NCI-H460 (cell line): ENCODE results near the gene PRXL2A. TPM values are rescaled to one million over a fixed set of nuclear protein-coding genes. Genes with fewer than 3 reads are reported as not detected.

ENCODE experiments used
- DNase-seq: peaks from one replicate; pipeline ENCODE4 v3.0.0-alpha.2; 2016; ENCODE audit warnings: low read depth; ENCODE audit errors: extremely low read depth
- total RNA-seq: library from RNA; depleted of rRNA; stranded (reverse); fragments of >200 nt; shearing (Covaris generic); gene quantifications from 2 replicates; pipeline ENCODE4 v1.2.3, GENCODE V29; 2014

The PRXL2A gene
- total RNA-seq, 1 experiment from 2014 or later: 26.9 TPM

- DNase-seq: no peak
Observed at GRCh38 chr10:80443531-80443974, 35.2 kb downstream of the PRXL2A start.

GRCh38 chr10:80444124-80444523, 35.8 kb downstream of the PRXL2A start:
- DNase-seq: no peak

- DNase-seq: peak; percentile 72
Observed at GRCh38 chr10:80444646-80445319, 36.4 kb downstream of the PRXL2A start.

GRCh38 chr10:80447436-80448190, 39.3 kb downstream of the PRXL2A start:
- DNase-seq: no peak

GRCh38 chr10:80448209-80448942, 40.0 kb downstream of the PRXL2A start:
- DNase-seq: no peak

- DNase-seq: no peak
Observed at GRCh38 chr10:80449520-80449919, 41.2 kb downstream of the PRXL2A start.

GRCh38 chr10:80451132-80451531, 42.8 kb downstream of the PRXL2A start:
- no peak for DNase-seq

GRCh38 chr10:80452069-80452468, 43.7 kb downstream of the PRXL2A start:
- DNase-seq: no peak

- DNase-seq: no peak
Observed at GRCh38 chr10:80452640-80453039, 44.3 kb downstream of the PRXL2A start.

- no peak for DNase-seq
Observed at GRCh38 chr10:80453056-80453841, 44.9 kb downstream of the PRXL2A start.

- peak; percentile 72 for DNase-seq
Observed at GRCh38 chr10:80453842-80454512, 45.6 kb downstream of the PRXL2A start, which contains the start of gene TSPAN14. TSPAN14 (plus strand) TSS chr10:80454310; CDS start chr10:80489234, 34,924 bp downstream.

GRCh38 chr10:80454513-80455460, 46.4 kb downstream of the PRXL2A start:
- no peak for DNase-seq

- DNase-seq: no peak
Observed at GRCh38 chr10:80455461-80456349, 47.4 kb downstream of the PRXL2A start.

GRCh38 chr10:80457554-80458262, 49.4 kb downstream of the PRXL2A start:
- DNase-seq: no peak

GRCh38 chr10:80458263-80458625, 49.9 kb downstream of the PRXL2A start:
- no peak for DNase-seq

- DNase-seq: no peak
Observed at GRCh38 chr10:80458638-80459037, 50.3 kb downstream of the PRXL2A start.
